Fibroblast of lung (primary cell): ENCODE data around the gene FREM1. TPM values are rescaled to one million over a fixed set of nuclear protein-coding genes. Genes with fewer than 3 reads are reported as not detected.

Experiments
- DNase-seq, 2 donors: peaks; one replicate each; pipeline versions ENCODE4 v3.0.0 to v3.0.0-alpha.2; 2010; ENCODE audit warnings: low read depth in 2 of 2
- H2AFZ ChIP-seq: 2 replicates; pipeline ENCODE4 v1.5.1; 2012; ENCODE audit warnings: low read length, control low read depth, inconsistent platforms
- H3K27ac ChIP-seq: 2 replicates; pipeline ENCODE4 v1.5.1; 2011; ENCODE audit warnings: low read length, control low read depth; ENCODE audit not compliant: insufficient read depth
- H3K27me3 ChIP-seq: 2 replicates; pipeline ENCODE4 v1.5.1; 2011; ENCODE audit warnings: mild to moderate bottlenecking, low read length; ENCODE audit not compliant: control insufficient read depth, insufficient read depth
- H3K36me3 ChIP-seq: 2 replicates; pipeline ENCODE4 v1.5.1; 2011; ENCODE audit warnings: low read length; ENCODE audit not compliant: control insufficient read depth, insufficient read depth
- H3K4me1 ChIP-seq: 2 replicates; pipeline ENCODE4 v1.5.1; 2011; ENCODE audit warnings: low read length; ENCODE audit not compliant: control insufficient read depth, insufficient read depth; ENCODE audit errors: extremely low read depth
- H3K4me2 ChIP-seq: 2 replicates; pipeline ENCODE4 v1.5.1; 2011; ENCODE audit warnings: low read length, control low read depth; ENCODE audit not compliant: insufficient read depth; ENCODE audit errors: extremely low read depth
- H3K4me3 ChIP-seq, 4 experiments: fragments of 200-600 bp in 1 of 4; sonication (generic) in 1 of 4; replicated peaks in 1 of 4; 2 replicates each; pipeline ENCODE4 v1.5.1; 2011 to 2016; ENCODE audit warnings: low read length in 4 of 4, low read depth in 3 of 4, mild to moderate bottlenecking in 3 of 4, control low read depth in 2 of 4, inconsistent platforms in 1 of 4, mixed read lengths in 1 of 4; ENCODE audit not compliant: insufficient read depth in 1 of 4; ENCODE audit errors: control extremely low read depth in 1 of 4
- H3K79me2 ChIP-seq: 2 replicates; pipeline ENCODE4 v1.5.1; 2012; ENCODE audit warnings: mild to moderate bottlenecking, low read length, inconsistent platforms; ENCODE audit not compliant: control insufficient read depth, insufficient read depth
- H3K9ac ChIP-seq: 2 replicates; pipeline ENCODE4 v1.5.1; 2011; ENCODE audit warnings: mild to moderate bottlenecking, low read length, control low read depth; ENCODE audit not compliant: insufficient read depth
- H3K9me3 ChIP-seq: 2 replicates; pipeline ENCODE4 v1.5.1; 2012; ENCODE audit warnings: low read depth, low read length; ENCODE audit not compliant: control insufficient read depth, insufficient read depth
- H4K20me1 ChIP-seq: 2 replicates; pipeline ENCODE4 v1.5.1; 2011; ENCODE audit warnings: low read length; ENCODE audit not compliant: control insufficient read depth, insufficient read depth; ENCODE audit errors: extremely low read depth
- EZH2 ChIP-seq: IDR thresholded peaks from 2 replicates; pipeline ENCODE4 v1.5.1; 2012; ENCODE audit warnings: low read length, control low read depth, mild to moderate bottlenecking; ENCODE audit errors: missing control alignments
- polyA plus RNA-seq, 2 donors: library from polyadenylated mRNA; depleted of rRNA in 1 of 2; stranded (reverse) in 1 of 2; unstranded in 1 of 2; fragments of >200 nt; gene quantifications; 2 replicates each; pipeline ENCODE4 v1.2.1, GENCODE V29; 2011 to 2012; ENCODE audit warnings: missing spikeins in 1 of 2
- total RNA-seq: library from RNA; depleted of rRNA; stranded (reverse); fragments of >200 nt; gene quantifications from 2 replicates; pipeline ENCODE4 v1.2.1, GENCODE V29; 2014
- TF ChIP-seq, protein P1 (sequence below), 2 donors: IDR thresholded peaks in 1 of 2; conservative IDR thresholded peaks in 1 of 2; 1 replicate in 1 of 2; 2 replicates in 1 of 2; pipeline ENCODE4 v1.5.1; 2011 to 2012; ENCODE audit warnings: low read length in 2 of 2, control low read depth in 1 of 2, inconsistent platforms in 1 of 2, low read depth in 1 of 2, mild to moderate bottlenecking in 1 of 2

Gene FREM1
- total and polyA plus RNA-seq, 2 donors (not counting 1 experiment from before 2014, with no cell fraction given) = under 0.01 to 0.01 TPM

DNA sequence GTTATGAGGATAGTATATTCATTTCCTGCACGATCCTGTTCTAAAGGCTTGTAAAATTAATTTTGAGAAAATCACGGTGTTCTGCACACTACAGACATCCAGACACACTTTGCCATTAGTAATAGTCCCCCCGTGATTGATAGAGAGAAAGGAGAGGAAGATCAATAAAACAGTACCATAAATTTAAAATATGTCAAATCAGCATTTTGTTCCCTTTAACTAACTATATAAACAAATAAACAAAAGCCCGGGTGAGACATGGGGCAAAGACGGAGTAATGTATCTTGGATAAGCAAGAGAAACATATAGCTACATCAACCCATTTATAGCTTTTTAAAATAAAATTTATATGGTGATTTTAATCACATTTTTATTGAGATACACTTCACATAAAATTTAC is 177.1 kb downstream of the FREM1 start:
- H4K20me1 ChIP-seq = no peaks in the 10 kb centered on the region
- no peaks in the 10 kb centered on the region for H3K9me3 ChIP-seq
- H3K4me1 ChIP-seq = no peaks in the 10 kb centered on the region
- TF ChIP-seq, protein P1, sequence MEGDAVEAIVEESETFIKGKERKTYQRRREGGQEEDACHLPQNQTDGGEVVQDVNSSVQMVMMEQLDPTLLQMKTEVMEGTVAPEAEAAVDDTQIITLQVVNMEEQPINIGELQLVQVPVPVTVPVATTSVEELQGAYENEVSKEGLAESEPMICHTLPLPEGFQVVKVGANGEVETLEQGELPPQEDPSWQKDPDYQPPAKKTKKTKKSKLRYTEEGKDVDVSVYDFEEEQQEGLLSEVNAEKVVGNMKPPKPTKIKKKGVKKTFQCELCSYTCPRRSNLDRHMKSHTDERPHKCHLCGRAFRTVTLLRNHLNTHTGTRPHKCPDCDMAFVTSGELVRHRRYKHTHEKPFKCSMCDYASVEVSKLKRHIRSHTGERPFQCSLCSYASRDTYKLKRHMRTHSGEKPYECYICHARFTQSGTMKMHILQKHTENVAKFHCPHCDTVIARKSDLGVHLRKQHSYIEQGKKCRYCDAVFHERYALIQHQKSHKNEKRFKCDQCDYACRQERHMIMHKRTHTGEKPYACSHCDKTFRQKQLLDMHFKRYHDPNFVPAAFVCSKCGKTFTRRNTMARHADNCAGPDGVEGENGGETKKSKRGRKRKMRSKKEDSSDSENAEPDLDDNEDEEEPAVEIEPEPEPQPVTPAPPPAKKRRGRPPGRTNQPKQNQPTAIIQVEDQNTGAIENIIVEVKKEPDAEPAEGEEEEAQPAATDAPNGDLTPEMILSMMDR (conservative IDR thresholded peaks at IDR 0.05 in 1 of 2, IDR thresholded peaks at IDR 0.05 in 1 of 2; ENCODE audit: low read depth in 1 of 2, low read length in 2 of 2) = no peak
- no peak for TF ChIP-seq EZH2
- no peak for DNase-seq
- no peak overlapping the region for H3K9ac ChIP-seq
- H3K36me3 ChIP-seq = no peaks in the 10 kb centered on the region
- H3K4me2 ChIP-seq = no peak overlapping the region
- H3K4me3 ChIP-seq = no peak overlapping the region
- no peaks in the 10 kb centered on the region for H3K79me2 ChIP-seq
- H2AFZ ChIP-seq = no peak overlapping the region
- no peak overlapping the region for H3K27ac ChIP-seq
- H3K27me3 ChIP-seq = no peaks in the 10 kb centered on the region

DNA sequence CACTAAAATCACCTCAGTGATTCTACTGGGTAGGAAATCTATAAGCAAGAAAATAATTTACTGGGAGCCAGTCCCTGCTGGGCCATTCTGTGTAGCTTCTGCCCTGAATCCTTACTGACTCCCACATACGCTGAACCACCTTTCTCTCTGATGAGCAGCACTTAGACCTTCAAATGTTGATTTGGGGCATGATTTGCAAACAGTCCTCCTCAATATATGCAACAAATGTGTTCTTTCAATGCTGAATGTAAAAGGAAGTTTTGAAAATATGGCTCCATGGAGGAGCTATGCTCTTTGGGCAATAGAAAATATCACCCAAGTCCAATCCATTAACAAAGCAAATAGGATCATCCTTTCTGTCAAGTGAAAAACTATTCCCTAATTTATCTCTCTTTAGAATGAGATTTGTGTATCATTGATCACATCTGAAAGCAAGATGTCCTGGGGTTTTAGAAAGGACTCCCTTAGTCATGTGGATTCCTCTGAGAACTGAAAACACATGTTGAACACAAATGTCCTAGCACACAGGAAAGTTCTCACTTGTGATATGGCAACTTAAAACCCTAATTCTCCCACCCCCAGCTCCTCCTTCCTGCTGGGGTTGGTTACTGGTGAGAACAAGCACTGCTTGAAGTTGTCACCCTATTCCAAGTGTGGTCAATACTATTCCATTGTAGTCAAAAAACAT is 178.8 kb downstream of the FREM1 start:
- no peak overlapping the region for H3K9ac ChIP-seq
- no peak overlapping the region for H3K4me3 ChIP-seq
- no peak for DNase-seq
- H3K4me2 ChIP-seq = no peak overlapping the region
- H4K20me1 ChIP-seq = no peaks in the 10 kb centered on the region
- H2AFZ ChIP-seq = no peak overlapping the region
- no peaks in the 10 kb centered on the region for H3K27me3 ChIP-seq
- no peak overlapping the region for H3K27ac ChIP-seq
- H3K79me2 ChIP-seq = no peaks in the 10 kb centered on the region
- H3K9me3 ChIP-seq = no peaks in the 10 kb centered on the region
- no peaks in the 10 kb centered on the region for H3K4me1 ChIP-seq
- TF ChIP-seq, protein P1 (conservative IDR thresholded peaks at IDR 0.05 in 1 of 2, IDR thresholded peaks at IDR 0.05 in 1 of 2; ENCODE audit: low read depth in 1 of 2, low read length in 2 of 2) = no peak
- TF ChIP-seq EZH2 = no peak
- no peaks in the 10 kb centered on the region for H3K36me3 ChIP-seq

DNA sequence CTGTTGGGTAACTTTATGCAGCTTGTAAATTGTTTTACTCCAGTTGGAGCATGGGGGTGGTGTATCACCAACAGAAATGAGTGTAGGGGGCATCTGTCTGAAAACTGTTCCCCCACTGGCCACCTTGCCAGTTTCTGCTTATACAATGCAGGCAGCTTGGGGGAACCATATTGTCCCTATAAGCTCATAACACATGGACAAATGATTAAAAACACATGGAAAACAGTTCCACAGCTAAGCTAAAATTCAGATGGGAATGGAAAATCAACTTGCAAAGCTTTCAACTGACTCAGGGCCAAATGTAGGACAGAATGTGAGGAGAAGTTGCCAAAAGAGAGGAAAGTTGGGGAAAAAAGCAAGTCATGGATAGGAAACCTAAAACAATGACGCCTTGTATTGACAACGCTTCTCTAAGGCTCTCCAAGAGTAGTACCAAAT is 179.7 kb downstream of the FREM1 start:
- TF ChIP-seq EZH2 = no peak
- TF ChIP-seq, protein P1 (conservative IDR thresholded peaks at IDR 0.05 in 1 of 2, IDR thresholded peaks at IDR 0.05 in 1 of 2; ENCODE audit: low read depth in 1 of 2, low read length in 2 of 2) = no peak
- no peak overlapping the region for H3K4me2 ChIP-seq

More for the DNA sequence above, 179.7 kb downstream of the FREM1 start:
- H3K27ac ChIP-seq = no peak overlapping the region
- H3K27me3 ChIP-seq = no peaks in the 10 kb centered on the region
- DNase-seq = no peak
- H4K20me1 ChIP-seq = no peaks in the 10 kb centered on the region
- no peaks in the 10 kb centered on the region for H3K4me1 ChIP-seq
- no peak overlapping the region for H3K9ac ChIP-seq
- no peak overlapping the region for H3K4me3 ChIP-seq
- H3K9me3 ChIP-seq = no peaks in the 10 kb centered on the region
- H3K36me3 ChIP-seq = no peaks in the 10 kb centered on the region
- no peaks in the 10 kb centered on the region for H3K79me2 ChIP-seq
- H2AFZ ChIP-seq = no peak overlapping the region
